Nucleus accumbens (tissue), 56 donors: ENCODE data around the gene SPAG6.
A peak's percentile ranks its signal among the peaks of the same experiment; 100 is the strongest.
"Not testable (repeated sequence)": the region's sequence is repeated elsewhere in the genome, so short reads cannot be mapped to it uniquely, and the experiment has no call there.

Experiments used
- DNase-seq, 56 donors: peaks; one replicate each; lab custom pipeline; 2025; lab: John Stamatoyannopoulos, UW

Gene SPAG6

DNA sequence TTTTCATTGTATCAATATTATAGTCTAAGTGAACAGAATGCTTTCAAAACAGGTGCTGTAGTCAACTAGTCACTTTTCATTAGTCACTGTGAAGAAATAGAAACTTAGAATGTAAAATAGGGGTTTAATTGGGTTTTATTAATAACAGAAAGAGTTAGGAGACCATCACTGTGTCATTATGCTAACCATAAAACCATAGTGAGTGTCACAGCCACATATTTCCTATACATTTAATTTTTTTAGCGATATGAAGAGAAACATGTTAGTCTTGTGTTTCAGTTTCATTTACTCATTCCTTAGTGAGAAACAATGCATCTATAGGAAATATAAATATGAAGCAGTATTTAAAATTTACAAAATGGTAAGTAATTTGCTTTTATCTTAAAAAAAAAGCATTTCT lies 22.2 kb downstream of the SPAG6 start:
- no peak for DNase-seq

GRCh38 chr10:22368402-22368801 lies 23.1 kb downstream of the SPAG6 start:
- no peak for DNase-seq

- no peak for DNase-seq
Observed at GRCh38 chr10:22368981-22369380, 23.7 kb downstream of the SPAG6 start.

DNA sequence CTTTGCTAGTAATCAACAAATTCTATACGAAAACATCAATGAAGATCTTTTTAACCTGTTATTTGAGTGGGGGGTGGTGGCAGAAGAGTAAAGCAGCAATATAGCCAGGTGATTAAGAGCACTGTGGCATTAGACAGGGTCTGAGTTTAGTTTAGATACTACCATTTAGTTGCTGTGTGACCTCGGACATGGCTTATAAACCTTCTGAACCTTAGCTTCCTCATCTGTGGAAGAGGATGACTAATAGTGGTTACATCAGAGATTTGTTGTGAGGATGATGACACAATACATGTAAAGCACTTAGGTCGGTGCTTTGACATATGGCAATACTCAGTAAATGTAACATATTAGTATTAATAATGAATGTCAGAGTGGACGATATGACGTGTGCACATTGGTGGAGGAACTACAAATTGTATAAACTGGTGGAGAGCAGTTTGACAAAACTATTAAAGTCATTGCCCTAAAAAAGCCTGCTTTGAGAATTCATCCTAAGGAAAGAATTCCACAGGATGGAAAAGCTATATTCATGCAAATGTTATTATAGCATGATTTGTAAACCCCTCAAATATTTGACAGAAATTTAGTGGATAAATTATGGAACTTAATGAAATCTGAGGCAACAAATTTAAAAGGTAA lies 24.3 kb downstream of the SPAG6 start:
- no peak for DNase-seq

DNA sequence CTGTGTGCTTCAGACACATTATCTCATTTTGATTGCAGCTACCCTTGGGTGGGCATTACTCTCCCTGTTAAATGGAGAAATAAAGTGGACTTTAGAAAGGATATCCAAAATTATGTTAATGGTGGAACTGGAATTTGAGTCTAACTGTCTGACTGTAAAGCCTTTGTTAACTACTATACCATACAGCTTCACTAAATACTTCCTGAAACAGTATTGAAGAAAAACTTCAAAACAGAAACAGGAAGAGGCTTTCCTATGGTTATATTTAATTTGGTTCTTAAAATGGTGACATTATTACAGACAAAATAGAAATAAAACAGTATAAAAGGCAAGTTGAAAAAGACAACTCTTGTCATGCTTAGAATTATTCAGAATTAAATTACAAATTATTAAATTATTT lies 25.0 kb downstream of the SPAG6 start:
- no peak for DNase-seq

DNA sequence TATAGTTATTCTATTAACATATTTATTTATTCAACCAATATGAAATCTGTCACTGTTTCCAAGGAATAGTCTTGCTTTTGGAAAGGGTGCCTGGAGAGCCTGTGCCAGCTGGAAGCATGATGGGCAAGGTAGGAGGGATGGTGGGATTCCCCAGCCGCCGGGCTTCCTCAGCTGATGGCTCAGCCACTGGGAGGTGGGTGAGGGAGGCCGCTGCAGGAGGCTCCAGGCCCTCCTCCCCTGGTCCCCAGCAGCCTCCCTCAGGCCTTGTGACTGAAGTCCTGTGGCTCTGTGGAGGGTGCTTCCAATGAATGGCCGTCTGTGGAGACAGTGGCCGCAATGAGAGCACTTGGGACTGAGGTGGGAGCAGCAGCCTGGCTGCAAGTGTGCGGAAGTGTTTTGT lies 27.0 kb downstream of the SPAG6 start:
- DNase-seq, result no peak

DNA sequence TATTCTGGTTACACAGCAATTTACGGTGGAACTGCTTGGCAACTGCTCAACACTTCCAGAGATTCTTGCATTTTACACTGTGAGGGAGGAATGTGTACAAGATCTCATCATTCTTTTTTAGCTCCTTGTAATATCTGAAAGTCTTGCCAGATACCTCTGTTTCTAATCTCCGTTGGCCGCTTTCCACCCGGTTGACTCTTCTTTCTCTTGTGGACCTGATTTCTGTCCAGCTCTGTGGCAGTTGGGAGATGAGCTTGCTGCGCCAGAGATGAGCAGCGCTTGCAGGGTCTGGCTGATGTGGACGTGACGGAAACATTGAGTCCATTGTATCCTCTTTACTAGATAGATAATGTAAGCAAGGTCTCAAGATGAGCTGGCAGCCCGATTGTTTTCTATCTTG lies 27.6 kb downstream of the SPAG6 start:
- no peak for DNase-seq

DNA sequence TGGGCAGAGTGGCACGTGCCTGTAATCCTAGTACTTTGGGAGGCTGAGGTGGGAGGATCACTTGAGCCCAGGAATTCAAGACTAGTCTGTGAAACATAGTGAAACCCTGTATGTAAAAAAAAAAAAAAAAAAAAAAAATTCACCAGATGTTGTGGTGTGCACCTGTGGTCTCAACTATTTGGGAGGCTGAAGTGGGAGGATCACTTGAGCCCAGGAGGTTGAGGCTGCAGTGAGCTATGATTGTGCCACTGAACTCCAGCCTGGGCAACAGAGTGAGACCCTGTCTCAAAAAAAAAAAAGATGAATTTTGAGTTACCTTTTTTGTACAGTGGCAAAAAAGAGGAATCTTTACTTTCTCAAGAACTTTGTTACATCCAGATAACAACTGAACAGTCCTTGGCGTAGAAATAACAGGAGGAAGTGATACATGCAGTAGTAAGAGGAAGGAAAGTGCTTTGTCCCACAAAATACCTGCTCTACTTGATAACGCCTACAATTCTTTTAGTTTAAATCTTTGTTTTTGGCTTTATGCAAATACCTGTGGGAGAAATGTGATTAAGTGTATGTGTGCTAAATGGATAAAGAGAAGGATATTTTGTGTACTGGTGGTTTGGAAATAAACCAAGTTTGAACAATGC lies 29.3 kb downstream of the SPAG6 start:
- DNase-seq, result no peak

- peak in 1 of 56 donors; percentile 1 for DNase-seq
Observed at GRCh38 chr10:22379059-22379458, 33.8 kb downstream of the SPAG6 start.

DNA sequence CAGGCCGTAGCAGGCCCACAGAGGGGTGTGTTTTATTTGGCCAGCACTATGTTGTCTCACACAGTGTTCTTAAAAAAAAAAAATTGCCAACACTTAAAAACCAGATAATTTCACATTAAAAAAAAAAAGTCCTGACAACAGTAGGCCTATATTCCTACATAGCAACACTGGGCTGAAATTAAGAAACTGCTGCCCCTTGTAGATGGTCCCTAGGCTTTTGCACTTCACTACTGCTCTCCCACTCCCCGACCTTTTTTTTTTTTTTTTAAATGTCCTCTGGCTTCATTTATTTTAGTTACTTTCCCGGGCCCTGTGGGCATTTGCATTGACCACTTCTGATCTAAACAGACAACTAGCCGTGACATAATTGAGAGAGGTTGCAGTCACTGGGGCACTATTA lies 36.0 kb downstream of the SPAG6 start:
- DNase-seq, result no peak

DNA sequence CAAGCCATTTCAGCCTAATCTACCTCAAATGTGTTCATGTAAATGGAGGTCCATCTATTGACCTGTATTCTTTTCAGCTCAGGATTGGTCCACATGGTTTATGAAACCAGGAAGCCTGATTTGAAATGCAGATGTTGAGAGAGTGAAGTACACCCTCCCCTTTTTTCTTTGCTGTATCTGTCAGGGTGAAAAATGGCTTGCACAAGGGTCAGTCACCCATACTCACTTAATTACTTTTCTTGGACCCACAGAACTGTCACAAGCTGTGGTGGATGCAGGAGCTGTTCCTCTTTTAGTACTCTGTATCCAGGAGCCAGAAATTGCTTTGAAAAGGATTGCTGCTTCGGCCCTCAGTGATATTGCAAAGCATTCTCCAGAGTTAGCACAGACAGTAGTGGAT lies 41.2 kb downstream of the SPAG6 start:
- DNase-seq, result no peak

GRCh38 chr10:22389856-22390589 lies 44.7 kb downstream of the SPAG6 start:
- DNase-seq, result no peak

DNA sequence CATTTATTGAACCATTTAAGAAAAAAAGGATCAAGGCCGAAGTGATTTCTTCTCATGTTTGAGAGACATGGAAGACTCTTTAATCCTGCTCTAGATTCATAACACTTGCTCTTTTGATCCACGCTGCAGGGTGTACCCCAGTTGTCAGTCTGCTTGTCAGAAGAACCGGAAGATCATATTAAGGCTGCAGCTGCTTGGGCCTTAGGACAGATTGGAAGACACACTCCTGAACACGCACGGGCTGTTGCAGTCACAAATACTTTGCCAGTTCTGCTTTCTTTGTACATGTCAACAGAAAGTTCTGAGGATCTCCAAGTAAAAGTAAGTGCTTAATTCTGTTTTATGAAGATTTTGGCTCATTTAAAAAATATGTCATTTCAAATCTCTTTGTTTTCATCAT lies 46.3 kb downstream of the SPAG6 start:
- no peak for DNase-seq

- DNase-seq, result not testable (repeated sequence)
Observed at GRCh38 chr10:22396195-22396594, 50.9 kb downstream of the SPAG6 start.

DNA sequence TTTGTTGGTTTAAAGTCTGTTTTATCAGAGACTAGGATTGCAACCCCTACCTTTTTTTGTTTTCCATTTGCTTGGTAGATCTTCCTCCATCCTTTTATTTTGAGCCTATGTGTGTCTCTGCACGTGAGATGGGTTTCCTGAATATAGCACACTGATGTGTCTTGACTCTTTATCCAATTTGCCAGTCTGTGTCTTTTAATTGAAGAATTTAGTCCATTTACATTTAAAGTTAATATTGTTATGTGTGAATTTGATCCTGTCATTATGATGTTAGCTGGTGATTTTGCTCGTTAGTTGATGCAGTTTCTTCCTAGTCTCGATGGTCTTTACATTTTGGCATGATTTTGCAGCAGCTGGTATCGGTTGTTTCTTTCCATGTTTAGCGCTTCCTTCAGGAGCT lies 61.6 kb downstream of the SPAG6 start:
- not testable (repeated sequence) for DNase-seq

GRCh38 chr10:22410394-22410793 lies 65.1 kb downstream of the SPAG6 start:
- DNase-seq, result no peak

DNA sequence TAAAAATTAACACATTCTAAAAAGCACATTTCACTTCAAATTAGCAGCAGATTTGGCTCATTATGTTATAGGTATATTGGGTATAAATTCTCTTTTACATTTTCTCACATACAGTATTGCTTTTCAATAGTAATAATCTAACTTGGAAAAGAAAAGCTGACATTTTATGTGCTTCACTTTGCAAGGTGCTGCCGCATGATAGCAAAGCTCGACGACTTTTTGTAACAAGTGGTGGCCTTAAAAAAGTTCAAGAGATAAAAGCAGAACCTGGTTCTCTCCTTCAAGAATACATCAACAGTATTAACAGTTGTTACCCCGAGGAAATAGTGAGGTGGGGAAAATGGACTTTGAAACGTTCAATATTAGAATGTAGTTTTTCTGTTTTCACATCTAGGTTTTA lies 65.5 kb downstream of the SPAG6 start:
- no peak for DNase-seq

- DNase-seq, result no peak
Observed at GRCh38 chr10:22414146-22414545, 68.8 kb downstream of the SPAG6 start.

DNA sequence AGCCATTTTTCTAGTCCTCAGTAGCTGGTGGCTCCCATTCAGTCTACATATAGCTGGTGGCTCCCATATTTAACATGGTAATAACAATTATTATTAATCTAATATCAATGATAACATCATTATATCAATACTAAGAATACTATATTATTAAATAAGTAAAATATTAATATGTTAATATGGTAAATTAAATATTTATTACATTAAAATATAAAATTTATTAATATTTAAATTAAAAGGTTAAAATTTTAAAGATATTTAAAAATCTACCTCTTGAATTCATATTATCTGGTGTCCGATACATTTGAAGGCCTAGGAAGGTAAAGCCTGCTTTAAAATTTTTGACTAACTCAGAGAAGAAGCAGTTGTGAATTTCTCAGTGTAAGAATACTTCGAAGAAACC lies 69.8 kb downstream of the SPAG6 start:
- DNase-seq, result no peak

GRCh38 chr10:22417736-22418268 lies 72.5 kb downstream of the SPAG6 start:
- DNase-seq, result no peak

DNA sequence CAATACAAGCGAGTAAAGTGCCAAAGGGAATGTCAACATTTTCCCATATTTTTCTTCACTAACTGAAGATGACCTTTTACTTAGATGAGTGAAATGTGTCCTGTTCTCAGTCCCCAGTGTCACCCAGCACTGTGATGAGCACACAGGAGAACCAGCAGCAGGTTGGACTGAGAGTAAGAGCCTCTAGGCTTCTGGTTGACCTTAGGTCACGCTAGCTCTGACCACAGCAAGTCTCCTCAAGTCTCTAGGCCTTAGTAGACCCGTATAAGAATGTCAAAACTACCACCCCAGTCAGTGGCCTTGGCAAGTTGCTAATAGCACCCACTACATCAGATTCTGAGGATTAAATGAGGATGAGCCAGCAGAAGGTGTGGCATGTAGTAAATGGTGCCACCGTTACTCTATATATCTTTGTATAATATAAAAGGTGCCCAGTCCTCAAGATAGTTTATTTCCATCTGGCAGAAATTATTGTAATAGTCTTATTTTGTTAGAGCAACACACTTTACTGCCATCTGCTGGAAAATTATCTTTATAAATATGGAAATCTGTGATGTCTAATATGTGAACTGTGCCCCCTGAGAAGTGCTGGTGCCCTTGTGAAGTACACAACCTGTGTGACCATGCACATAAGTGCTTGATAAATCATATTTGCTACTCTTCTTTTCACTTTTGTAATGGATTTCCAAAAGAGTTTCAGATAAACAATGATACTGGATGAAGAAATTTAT lies 75.7 kb downstream of the SPAG6 start:
- no peak for DNase-seq
